ENCODE results near the gene FLT4. TPM values are rescaled to one million over a fixed set of nuclear protein-coding genes. Genes with fewer than 3 reads are reported as not detected.

Gene FLT4
- total RNA-seq, 1 donor from 2014 or later = 7.2 TPM

DNA sequence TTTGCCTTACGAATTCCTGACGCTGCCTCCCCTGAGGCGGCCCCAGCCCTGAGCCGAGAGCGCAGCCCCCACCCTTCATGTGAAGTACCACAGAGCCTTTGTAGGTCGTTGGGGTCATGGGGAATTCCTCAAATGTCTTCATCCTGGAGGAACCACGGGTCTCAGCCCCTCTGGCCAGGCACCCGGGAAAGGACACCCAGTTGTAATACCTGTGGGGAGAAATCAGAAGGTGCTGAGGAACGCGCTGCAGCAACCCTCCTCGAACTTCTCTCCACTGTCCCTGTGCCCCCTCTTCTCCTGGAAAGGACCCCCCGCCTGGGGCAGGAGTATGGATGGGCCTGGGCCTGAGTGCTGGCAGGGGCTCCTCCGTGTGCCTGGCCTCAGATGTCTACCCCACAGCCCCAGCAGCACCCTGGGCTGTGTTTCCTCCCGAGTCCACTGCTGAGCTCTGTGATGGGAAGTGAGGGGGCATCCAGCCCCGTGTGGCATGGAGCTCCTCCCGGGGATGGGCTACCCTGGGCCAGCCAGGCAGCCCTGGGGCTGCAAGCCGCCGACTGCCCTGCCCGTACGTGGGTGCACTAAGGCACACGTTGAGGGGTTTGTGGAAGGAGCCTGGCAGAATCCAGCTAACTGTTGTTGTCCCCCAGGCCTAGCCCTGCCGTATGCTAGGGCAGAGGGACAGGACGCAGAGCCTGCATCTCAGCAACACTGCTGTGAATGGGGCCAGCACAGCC, 39.4 kb downstream of the FLT4 start:
- no peaks in the 10 kb centered on the region for H3K9me3 ChIP-seq (ENCODE audit: insufficient read depth, low read depth, low read length)
- Mint-ChIP-seq H3K27me3 (ENCODE audit: low read depth, unreplicated experiment) (peaks cover 25% of the 10 kb centered on the region), H3K36me3 (ENCODE audit: low read depth, unreplicated experiment) (peaks cover 1% of the 10 kb centered on the region), H3K27ac (ENCODE audit: unreplicated experiment) (no peak overlapping the region), H3K4me3 (ENCODE audit: unreplicated experiment) (no peak overlapping the region), H3K9me3 (ENCODE audit: unreplicated experiment) (no peaks in the 10 kb centered on the region), H3K4me1 (ENCODE audit: low read depth, unreplicated experiment) (peaks cover 5% of the 10 kb centered on the region)
- FAIRE-seq (no peak), DNase-seq (ENCODE audit: low read depth) (no peak)
- H2AFZ ChIP-seq (ENCODE audit: low read depth, low read length) = no peak overlapping the region
- no peak overlapping the region for H3K4me2 ChIP-seq (ENCODE audit: low read length)
- H3K4me3 ChIP-seq (ENCODE audit: insufficient read depth, low read depth, low read length) = no peak overlapping the region
- no peaks in the 10 kb centered on the region for H3K36me3 ChIP-seq (ENCODE audit: insufficient read depth, low read length)
- H3K27me3 ChIP-seq (ENCODE audit: insufficient read depth, low read length) = no peaks in the 10 kb centered on the region
- H3K79me2 ChIP-seq (ENCODE audit: insufficient read depth, low read length) = no peaks in the 10 kb centered on the region
- TF ChIP-seq EZH2 (IDR thresholded peaks at IDR 0.05; ENCODE audit: insufficient read depth, low read length) = no peak
- TF ChIP-seq, protein P1, sequence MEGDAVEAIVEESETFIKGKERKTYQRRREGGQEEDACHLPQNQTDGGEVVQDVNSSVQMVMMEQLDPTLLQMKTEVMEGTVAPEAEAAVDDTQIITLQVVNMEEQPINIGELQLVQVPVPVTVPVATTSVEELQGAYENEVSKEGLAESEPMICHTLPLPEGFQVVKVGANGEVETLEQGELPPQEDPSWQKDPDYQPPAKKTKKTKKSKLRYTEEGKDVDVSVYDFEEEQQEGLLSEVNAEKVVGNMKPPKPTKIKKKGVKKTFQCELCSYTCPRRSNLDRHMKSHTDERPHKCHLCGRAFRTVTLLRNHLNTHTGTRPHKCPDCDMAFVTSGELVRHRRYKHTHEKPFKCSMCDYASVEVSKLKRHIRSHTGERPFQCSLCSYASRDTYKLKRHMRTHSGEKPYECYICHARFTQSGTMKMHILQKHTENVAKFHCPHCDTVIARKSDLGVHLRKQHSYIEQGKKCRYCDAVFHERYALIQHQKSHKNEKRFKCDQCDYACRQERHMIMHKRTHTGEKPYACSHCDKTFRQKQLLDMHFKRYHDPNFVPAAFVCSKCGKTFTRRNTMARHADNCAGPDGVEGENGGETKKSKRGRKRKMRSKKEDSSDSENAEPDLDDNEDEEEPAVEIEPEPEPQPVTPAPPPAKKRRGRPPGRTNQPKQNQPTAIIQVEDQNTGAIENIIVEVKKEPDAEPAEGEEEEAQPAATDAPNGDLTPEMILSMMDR (IDR thresholded peaks at IDR 0.05; ENCODE audit: insufficient read depth, low read depth, low read length) = no peak
- H3K27ac ChIP-seq (ENCODE audit: low read depth, low read length) = no peak overlapping the region
- no peaks in the 10 kb centered on the region for H4K20me1 ChIP-seq (ENCODE audit: insufficient read depth, low read length)
- no peaks in the 10 kb centered on the region for H3K4me1 ChIP-seq (ENCODE audit: insufficient read depth, low read length)
- no peak overlapping the region for H3K9ac ChIP-seq (ENCODE audit: low read length)

DNA sequence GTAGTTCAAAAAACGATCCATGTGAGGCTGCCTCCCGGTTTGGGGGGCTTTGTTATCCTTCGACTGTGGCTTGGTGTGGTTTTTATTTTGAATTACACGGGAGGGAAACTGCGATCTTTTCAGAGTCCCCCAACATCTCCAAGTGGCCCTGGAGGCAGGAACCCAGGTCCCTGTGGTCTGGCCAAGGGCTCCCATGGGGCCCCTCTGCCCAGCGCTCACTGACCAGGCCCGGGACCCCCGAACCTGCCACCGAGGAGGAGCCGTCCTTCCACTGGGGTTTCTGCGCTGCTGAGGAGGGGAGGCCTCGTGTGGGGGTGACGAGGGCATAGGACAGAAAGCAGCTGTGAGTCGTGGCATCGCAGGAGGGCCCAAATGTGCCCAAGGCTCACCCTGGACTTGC, 40.0 kb downstream of the FLT4 start:
- H3K27me3 ChIP-seq (ENCODE audit: insufficient read depth, low read length) = no peaks in the 10 kb centered on the region
- no peak overlapping the region for H3K4me3 Mint-ChIP-seq (ENCODE audit: unreplicated experiment)
- no peak overlapping the region for H2AFZ ChIP-seq (ENCODE audit: low read depth, low read length)
- H3K9me3 ChIP-seq (ENCODE audit: insufficient read depth, low read depth, low read length) = no peaks in the 10 kb centered on the region
- H3K27me3 Mint-ChIP-seq (ENCODE audit: low read depth, unreplicated experiment) = peaks cover 27% of the 10 kb centered on the region
- H3K79me2 ChIP-seq (ENCODE audit: insufficient read depth, low read length) = no peaks in the 10 kb centered on the region
- H3K4me2 ChIP-seq (ENCODE audit: low read length) = no peak overlapping the region
- no peaks in the 10 kb centered on the region for H4K20me1 ChIP-seq (ENCODE audit: insufficient read depth, low read length)
- H3K36me3 ChIP-seq (ENCODE audit: insufficient read depth, low read length) = no peaks in the 10 kb centered on the region
- TF ChIP-seq EZH2 (IDR thresholded peaks at IDR 0.05; ENCODE audit: insufficient read depth, low read length) = no peak
- TF ChIP-seq, protein P1 (IDR thresholded peaks at IDR 0.05; ENCODE audit: insufficient read depth, low read depth, low read length) = no peak
- no peak overlapping the region for H3K27ac Mint-ChIP-seq (ENCODE audit: unreplicated experiment)
- H3K27ac ChIP-seq (ENCODE audit: low read depth, low read length) = no peak overlapping the region
- FAIRE-seq (no peak), DNase-seq (ENCODE audit: low read depth) (no peak)
- H3K36me3 Mint-ChIP-seq (ENCODE audit: low read depth, unreplicated experiment) = peaks cover 1% of the 10 kb centered on the region
- peaks cover 5% of the 10 kb centered on the region for H3K4me1 Mint-ChIP-seq (ENCODE audit: low read depth, unreplicated experiment)
- H3K9ac ChIP-seq (ENCODE audit: low read length) = no peak overlapping the region
- no peaks in the 10 kb centered on the region for H3K4me1 ChIP-seq (ENCODE audit: insufficient read depth, low read length)
- no peaks in the 10 kb centered on the region for H3K9me3 Mint-ChIP-seq (ENCODE audit: unreplicated experiment)
- H3K4me3 ChIP-seq (ENCODE audit: insufficient read depth, low read depth, low read length) = no peak overlapping the region

Data from astrocyte (in vitro differentiated cells and primary cell).